ENCODE results near the gene MORN1.
A peak's percentile ranks its signal among the peaks of the same experiment; 100 is the strongest.

The MORN1 gene

DNA sequence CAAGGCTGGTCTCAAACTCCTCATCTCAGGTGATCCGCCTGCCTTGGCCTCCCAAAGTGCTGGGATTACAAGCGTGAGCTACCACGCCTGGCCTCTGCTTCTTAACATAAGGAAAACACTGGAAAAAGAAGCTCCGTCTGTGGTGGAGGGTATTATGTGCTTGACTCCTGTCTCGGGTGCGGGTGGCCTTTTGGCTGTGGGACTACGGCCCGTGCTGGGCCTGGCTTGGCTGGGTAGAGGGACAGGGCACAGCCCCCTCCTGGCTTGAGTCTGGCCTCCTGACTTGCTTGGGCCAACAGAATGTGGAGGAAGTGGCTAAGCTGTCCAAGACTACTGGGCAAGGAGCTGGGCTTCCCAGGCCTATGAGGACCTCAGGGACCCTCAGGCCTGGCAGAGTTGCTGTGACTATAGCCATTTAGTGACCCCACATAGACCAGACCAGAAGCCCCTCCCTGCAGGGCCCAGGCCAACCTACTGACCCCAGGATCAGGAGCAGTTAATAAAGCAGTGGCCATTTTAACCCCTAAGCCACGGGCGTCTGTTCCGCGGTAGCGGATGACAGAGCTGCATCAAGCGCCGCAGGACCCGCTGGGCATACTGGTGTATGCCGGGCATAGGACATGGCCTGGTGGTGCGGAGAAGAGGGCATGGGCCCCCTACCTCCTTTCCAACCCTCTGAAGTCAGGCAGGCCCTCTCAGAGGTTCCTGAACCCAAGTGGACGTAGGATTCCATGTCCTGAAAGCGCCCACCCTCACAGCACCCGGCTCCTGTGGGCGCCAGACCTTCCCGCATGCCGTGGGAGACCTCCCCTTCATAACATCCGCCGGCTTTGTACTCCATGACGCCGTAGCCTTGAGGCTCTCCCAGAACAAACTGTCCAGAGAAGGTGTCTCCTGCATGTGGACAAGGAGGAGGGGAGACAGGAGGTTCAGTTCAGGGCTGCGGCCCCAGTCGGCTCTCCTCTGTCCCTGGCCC lies 4.4 kb downstream of the MORN1 start:
- no peak for DNase-seq (ENCODE audit: low read depth in 2 of 2)

DNA sequence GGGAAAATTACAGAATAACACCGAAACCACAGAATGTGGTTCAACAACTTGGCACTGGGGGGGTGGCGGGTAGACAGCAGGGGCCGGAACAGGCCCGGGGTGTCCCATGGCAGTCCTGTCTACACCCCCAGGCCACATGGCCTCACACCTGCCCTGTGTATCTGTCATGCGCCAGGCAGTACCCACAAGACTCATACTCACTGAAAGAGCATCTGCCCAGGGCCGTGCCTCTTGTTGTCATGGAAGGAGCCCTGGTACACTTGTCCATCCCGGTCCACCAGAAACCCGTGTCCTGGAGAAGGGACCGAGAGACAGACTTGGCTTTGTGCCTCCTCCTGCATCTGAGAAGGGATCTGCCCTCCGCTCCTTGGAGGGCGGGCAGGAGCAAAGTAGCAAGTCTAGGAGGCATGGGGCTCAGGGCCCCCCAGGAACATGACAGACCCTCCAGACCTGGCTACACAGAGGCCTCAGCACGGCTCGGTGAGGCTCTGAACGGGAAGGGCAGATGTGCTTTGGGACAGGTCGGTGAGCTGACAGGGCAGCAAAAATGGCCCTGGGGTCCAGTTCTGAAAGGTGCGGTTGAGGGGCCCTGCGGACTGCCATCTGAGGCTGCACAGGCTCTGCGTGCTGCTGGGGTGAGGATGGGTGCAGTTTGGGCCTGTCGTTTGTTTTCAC lies 5.6 kb downstream of the MORN1 start:
- DNase-seq (ENCODE audit: low read depth in 2 of 2) = no peak

DNA sequence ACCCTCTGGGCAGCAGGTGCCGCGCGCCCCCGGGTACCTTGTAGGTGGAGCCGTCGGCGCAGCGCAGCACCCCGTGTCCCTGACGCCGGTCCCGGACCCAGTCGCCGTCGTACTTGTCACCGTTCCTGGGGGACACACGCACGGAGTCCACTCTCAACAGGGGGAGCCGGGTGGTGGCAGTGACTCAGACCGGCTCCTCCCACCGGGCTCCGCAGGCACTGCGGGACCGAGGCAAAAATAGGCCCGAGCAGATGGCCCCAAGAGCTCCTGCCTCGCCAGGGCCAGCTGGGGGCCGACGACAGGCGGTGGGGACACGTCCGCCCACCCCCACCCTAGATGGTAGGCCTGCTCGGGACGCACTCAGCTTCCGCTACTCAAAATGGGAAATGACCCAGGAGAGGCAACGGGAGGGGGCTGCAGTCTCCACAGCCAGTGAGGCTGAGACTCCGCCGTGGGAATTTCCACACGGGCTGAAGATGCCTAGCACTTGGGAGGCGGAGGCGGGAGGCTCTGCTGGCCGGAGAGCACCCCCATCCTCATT lies 6.3 kb downstream of the MORN1 start:
- DNase-seq (ENCODE audit: low read depth in 2 of 2) = no peak

DNA sequence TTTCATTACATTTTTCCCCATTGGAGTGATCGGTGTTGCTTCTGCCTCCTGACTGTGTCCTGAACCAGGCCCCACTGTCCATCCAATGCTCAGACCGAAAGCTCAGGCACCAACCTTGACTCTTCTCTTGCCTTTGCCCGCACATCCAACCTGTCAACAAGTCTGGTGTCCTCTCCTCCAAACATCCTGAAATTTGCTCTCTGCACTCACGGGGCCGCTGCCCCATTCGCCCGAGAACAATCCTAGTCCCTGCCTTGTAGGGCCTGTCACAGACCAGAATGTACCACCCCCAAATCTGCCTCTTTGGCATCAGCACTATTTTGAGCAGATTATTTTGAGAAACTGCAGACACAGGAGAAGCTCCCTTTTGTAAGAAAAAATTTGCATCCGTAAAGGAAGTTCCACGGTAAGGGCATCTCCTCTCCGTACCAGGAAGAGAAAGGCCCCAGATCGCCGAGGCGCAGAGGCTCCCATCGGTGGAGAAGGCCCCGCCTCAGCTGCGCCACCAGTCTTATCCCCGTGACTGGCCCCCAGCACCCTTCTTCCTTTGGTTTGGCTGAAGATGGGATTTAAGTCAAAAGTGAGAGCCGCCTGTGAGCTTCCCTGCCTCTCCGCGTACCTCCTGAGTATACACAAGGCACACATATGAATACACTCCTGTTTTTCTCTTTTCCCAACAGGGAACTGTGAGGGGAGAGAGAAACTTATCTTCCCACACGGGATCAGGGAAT lies 7.1 kb downstream of the MORN1 start:
- DNase-seq (ENCODE audit: low read depth in 2 of 2) = no peak

DNA sequence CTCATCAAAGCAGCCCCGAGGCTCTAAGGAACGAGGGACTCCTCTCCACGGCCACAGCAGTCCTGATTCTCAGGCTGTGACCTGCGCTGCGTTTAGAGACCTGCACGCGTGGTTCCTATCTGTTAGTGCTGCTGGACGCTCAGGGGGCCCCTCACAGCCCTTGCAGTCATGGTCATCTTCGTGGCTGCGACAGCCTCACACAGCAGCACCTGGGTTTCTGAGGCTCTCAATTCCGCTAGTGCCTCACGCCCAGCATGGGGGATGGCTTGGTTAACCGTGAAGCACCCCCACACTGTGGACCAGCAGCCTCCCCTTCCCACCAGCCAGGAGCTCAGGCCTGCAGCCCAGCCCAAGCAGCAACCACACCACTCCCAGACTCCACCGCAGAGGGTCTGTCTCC lies 7.8 kb downstream of the MORN1 start:
- DNase-seq (ENCODE audit: low read depth in 2 of 2) = no peak

DNA sequence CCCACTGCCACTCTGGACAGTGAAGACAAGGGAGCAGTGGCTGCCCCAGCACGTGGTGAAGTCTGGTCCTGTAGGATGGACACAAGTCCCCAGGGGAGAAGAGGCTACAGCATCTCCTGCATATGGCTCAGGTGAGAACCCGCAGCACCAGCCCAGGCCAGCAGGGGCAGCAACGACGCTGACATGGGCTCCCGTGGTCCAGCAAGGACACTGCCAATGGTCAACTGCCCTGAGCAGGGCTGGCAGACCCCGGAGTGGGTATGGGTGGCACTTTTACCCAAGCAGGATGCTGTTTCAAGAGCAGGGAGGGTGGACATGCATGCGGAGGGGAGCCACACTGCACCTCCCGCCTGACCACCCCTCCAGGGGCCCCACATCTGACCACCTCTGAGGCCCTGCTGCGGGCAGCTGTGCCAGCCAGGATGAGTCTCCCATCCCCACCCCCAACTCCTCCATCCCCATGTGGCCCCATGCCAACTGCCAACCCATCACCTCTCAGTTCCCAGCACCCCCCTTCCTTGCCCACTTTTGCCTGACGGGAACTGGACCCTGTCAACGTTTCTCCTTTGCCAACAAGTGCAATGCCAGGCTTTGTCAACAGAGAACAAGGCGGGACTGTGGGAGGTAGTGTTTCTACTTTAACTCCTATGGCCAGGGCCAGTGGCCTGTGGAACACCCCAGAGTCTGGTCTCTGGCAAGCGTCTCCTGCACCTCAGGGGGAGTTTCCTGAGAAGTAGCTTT lies 8.6 kb downstream of the MORN1 start:
- no peak for DNase-seq (ENCODE audit: low read depth in 2 of 2)

DNA sequence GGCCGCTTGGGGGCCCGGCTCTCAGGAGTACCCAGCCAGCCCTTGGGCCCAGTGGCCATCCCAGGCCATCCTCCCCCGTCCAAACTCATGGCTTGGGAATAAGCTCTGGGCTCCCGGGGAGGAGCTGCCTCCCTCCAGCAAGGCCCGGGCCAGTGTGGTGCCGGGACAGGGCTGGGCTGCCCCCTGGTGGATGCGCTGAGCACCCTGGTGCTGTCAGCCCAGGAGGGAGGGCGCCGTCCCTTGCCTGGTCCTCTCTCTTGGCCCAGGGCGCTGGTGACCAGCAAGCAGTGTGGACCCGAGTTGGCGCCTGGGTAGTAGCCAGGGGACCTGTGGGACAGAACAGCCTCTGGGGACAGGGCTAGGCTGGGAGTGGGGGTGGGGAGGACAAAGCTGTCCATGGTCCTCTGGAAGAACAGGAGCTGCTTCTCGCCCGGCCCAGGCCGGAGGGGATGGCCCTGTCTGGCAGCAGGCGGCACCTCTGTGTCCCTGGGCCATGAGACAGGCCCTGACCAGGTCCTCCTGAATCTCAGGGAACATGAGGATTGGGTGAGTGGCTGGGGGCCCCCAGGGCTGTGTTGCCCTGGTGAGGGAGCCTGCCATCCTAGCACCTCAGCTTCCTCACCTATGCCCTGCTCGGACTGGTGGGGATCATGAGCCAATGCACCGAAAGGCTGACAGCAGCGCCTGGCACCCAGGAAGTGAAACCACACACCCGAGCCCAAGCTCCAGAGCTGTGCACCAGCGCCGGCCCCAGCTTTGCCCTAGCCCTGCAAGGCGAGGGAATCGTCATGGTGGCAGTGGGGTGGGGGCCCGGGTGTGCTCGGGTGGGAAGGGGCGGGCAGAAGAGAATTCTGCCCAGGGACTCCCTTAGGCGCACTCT lies 9.4 kb downstream of the MORN1 start:
- peak; percentile 59 to 70 for DNase-seq (ENCODE audit: low read depth in 2 of 2)

DNA sequence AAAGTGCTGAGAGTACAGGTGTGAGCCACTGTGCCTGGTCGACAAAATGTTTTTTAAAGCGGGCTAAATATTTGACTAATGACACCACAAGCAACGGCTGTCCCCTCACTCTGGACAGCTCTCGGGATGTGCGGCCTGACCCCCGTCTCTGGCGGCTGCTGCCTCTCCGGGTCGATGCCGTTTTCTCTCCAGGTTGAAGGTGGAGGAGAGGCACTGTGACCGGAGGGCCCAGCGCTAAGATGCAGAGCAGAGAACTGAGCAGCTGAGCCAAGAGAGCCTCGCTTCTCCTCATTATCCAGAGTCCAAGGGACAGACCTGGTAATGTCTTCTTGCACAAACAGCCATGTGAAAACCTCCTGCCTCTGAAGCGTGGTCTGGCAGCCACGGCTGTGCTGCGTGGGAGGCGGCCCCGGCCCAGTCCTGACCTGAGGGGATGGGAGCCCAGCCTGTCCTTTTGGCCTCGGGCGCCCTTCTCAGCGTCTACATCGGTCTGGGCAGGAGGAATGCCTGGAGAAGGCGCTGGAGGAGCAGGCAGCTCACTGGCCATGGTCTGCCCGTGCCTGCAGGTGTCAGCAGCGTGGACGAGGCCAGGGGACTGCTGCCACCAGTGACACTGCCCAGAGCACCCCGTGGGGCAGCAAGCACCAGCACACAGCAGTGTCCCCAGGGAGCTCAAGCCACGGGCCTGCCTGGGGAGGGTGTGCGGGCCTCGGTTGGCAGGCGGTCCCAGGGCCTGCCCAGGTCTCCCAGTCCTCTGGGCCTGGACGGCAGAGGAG lies 10.3 kb downstream of the MORN1 start:
- no peak for DNase-seq (ENCODE audit: low read depth in 2 of 2)

DNA sequence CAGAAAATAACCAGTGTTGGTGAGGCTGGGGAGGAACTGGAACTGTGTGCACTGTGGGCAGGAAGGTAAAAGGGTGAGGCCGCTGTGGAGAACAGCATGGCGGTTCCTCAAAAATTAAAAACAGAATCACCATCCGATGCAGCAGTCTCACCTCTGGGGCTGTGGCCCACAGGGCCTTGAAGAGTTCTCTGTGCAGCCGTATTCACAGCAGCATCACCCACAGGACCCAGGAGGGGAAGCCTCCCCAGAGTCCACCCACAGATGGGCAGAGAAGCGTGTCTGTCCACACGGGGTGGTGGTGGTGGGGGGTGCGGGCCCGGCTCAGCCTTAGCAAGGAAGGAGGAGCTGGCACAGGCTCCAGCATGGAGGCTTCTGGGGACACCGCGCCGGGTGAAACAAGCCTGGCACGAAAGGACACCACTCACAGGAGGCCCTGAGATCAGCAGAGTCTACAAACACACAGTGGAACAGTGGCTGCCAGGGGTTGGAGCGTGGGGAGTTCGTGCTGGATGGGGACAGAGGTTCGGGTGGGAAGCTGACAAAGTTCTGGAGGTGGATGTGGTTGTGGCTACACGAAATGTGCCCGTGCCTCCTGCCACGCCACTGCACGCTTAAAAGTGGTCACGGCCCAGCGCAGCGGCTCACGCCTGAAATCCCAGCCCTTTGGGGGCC lies 11.5 kb downstream of the MORN1 start:
- DNase-seq (ENCODE audit: low read depth in 2 of 2) = no peak

DNA sequence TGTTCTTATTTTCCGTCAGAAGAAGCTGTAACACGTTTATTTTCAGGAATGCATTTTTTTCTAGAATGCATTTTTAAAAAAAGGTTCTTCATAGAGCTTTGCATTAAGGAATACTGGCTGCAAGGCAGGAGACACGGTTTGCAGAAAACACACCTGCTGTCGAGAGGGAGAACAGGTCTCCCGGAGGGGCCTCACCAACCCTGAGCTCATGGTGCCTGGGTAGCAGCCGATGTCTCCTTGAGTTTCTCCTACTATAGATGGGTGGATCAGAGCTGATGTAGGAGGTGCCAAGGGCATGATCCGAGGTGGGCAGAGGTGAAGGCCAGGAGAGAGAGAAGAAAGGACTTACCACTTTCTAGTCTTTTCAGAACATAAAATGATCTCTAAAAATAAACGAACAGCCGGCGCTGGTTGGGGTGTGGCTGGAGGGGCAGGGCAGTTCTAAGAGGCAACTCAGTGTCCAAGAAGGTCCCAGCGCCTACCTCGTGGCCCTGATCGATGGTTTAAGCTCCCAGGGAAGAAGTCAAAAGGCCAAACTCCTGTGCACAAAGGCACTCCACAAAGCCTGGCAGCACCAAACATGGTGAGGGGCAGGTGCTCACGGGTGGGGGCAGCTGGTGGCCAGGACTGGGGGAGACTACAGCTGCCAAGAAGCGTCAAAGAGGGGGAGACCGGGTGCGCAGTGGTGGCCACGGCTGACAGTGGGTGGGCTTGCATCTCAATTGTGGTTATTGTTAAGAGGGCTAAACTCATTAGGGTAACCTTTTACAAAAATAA lies 12.2 kb downstream of the MORN1 start:
- no peak for DNase-seq (ENCODE audit: low read depth in 2 of 2)

DNA sequence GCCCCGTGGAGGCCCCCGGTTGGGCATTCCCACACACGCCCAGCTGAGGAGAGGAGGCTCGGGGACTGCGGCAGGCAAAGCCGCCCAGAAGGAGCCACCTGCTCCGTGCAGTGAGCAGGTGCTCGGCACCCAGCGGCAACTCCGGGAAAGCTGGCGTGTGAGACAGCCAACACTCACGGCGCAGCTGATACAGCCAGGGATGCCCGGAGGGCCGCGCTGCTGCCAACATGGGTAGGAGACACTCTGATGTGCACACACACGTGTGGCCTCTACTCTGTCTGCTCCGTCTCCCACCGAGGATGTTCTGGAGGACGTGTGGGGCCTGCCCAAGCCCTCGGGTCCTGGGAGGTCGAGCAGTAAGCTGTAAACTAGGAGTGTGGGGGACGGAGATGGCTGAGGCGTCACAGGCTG lies 12.9 kb downstream of the MORN1 start:
- DNase-seq (ENCODE audit: low read depth in 2 of 2) = no peak

DNA sequence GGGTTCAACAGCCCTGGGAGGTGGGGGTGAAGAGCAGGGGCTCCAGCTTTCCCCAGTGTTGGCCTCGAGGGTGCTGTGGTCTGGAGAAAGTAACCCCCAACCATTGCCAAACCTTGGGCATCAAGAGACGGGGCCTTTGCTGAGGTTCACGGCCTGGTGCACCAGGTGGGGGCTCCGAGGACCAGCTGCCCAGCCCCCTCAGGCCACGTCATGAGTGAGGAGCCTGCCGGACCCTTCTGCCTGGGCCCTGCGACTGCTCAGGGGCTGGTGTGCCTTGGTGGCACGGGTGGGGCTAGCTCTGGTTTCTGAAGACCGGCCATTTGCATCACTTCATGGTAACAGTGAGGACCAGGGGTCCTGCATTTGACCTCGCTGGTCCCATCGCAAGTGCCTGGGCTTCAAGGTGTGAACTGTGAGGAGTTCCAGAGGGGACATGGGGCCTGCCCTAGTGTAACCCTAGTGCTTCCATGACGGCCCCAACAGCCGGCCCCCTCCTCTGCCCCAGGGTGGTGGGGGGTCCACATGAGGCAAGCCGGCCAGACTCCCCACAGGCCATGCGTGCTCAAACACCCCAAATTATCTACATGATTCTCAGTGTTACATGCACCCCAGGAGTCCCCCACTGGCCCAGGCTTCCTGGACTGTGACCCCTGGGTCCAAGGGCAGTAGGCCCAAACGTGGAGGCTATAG lies 13.5 kb downstream of the MORN1 start:
- DNase-seq (ENCODE audit: low read depth in 2 of 2) = no peak

DNA sequence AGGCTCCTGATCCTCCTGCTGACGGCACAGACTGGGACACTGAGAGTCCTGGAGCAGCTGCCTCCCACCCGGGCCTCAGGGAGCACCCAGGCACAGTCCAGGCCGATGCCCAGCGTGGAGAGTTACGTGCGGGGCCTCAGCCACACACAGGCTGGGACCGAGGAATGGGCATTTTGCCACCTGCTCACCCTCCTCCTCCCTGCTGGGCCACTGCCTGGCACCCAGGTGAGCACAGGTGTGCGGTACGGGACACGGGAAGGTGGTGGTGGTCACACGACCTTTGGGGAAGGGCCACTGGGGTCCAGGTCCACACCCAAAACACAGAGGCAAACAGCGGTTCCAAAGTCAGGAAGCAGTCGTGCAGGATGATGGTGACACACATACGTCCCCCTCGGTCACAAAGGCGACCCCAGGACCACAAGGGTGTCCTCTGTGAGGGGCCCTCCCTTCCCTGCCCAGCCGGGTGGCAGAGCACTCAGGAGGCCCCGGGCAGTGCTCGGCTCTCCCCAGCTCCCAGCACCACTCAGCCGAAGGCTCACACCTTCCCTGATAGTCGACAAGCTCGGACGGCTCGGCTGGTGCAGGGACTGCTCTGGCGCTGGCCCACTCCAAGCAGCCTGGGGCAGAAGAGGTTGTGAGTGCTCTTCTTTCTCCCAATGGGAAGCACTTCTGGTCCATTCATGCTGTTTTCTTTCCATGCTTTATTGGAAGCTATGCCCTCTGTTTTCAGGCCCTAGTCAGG lies 14.3 kb downstream of the MORN1 start:
- no peak for DNase-seq (ENCODE audit: low read depth in 2 of 2)

DNA sequence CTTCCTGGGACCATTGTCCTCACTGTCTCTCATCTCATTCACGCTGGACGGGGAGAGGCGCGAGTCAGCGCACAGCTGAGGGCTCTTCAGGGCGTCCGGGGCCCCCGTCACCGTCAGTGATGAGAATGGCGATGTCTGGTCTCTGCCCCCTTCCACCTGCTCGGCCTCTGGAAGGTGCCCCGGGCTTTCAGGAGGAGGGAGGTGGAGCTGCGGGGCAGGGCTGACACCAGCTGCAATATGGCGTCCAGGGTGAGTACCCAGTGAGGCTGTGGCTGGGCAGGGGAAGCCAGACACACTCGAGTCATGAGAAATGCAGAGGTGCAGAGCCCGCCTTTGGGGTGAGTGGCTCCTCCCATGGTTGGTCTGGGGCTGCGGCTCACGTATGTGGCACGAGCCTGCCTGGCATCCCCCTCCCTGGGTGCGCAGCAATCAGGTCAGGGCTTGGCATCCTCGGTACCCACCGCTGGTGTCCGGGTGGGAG lies 15.1 kb downstream of the MORN1 start:
- DNase-seq (ENCODE audit: low read depth in 2 of 2) = no peak

DNA sequence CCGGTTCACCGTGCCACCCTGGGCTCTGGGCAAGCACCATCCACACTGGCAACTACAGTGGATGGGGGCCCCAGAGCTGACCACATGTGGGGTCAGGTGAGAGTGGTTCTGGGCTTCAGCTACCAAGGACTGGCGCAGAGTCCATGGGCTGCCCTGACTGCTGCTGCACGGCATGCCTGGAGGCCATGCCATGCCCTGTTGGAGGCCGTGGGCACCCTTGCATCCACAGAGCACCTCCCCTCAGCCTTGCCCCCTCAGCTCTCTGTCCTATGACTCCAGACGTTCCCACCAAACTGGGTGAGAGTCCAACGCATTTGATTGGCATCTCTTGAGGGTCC lies 15.5 kb downstream of the MORN1 start:
- no peak for DNase-seq (ENCODE audit: low read depth in 2 of 2)

DNA sequence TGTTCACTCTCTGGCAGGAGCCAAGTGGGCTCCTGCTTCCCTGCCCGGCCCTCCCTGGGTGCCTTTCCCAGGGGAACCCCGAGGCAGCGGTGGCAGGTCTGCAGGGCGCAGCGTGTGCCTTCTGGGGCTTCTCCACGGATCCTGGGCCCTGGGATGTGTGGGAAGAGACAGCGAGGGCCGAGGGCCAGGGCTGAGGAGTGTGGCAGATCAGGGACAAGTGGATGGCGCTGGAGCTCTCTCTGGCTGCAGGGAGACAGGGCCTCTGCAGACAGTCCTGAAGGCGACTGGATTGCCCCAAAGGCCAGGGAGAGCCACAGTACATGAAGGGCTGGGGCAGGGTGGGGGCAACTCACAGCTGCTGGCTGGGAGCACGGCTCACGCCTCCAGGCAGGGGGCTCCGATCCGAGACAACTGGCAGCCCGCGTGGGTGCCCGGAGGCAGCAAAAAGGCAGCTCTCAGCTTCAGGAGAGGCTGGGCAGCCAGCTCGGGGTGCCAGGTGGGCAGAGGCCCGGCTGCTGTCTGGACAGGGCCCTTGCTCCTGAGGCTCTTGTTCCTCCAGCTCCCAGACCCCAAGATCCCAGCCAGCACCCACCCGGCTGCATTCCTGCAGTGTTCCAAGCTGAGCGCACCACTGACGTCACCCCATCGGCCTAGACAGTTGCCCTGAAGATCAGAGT lies 16.0 kb downstream of the MORN1 start:
- no peak for DNase-seq (ENCODE audit: low read depth in 2 of 2)
